Progenitor cell of endocrine pancreas (in vitro differentiated cells): ENCODE data around the gene TM7SF3. TPM values are rescaled to one million over a fixed set of nuclear protein-coding genes. Genes with fewer than 3 reads are reported as not detected.

Experiments used
- DNase-seq: peaks from one replicate; pipeline ENCODE4 v3.0.0; 2021; ENCODE audit warnings: low spot score; ENCODE audit not compliant: unreplicated experiment
- H3K27ac Mint-ChIP-seq: 2 replicates; pipeline ENCODE4 v1.8.0; 2021; ENCODE audit warnings: mild to moderate bottlenecking, moderate library complexity, mixed read lengths
- H3K27me3 Mint-ChIP-seq: 2 replicates; pipeline ENCODE4 v1.8.0; 2021; ENCODE audit warnings: mixed read lengths
- H3K36me3 Mint-ChIP-seq: 2 replicates; pipeline ENCODE4 v1.8.0; 2022; ENCODE audit warnings: mixed read lengths; ENCODE audit not compliant: insufficient read depth
- H3K4me1 Mint-ChIP-seq: 2 replicates; pipeline ENCODE4 v1.8.0; 2021; ENCODE audit warnings: low read depth, mixed read lengths
- H3K4me3 Mint-ChIP-seq: 2 replicates; pipeline ENCODE4 v1.8.0; 2021; ENCODE audit warnings: low read depth, mild to moderate bottlenecking, moderate library complexity, mixed read lengths
- H3K9me3 Mint-ChIP-seq: 2 replicates; pipeline ENCODE4 v1.8.0; 2021; ENCODE audit warnings: low read depth, mixed read lengths
- CTCF ChIP-seq: fragments of 200-600 bp; sonication (generic); IDR thresholded peaks from one replicate; pipeline ENCODE4 v1.5.0; 2021; ENCODE audit warnings: antibody characterized with exemption, mild to moderate bottlenecking; ENCODE audit not compliant: unreplicated experiment
- total RNA-seq: library from RNA; stranded (reverse); gene quantifications from 2 replicates; pipeline ENCODE4 v1.2.1, GENCODE V29; 2021

TM7SF3 gene
- total RNA-seq, 1 donor from 2014 or later = 81.0 TPM

GRCh38 chr12:26978801-26979200 lies 35.4 kb downstream of the TM7SF3 start:
- no peak overlapping the region for H3K4me3 Mint-ChIP-seq
- no peak overlapping the region for H3K27ac Mint-ChIP-seq
- no peaks in the 10 kb centered on the region for H3K9me3 Mint-ChIP-seq
- H3K4me1 Mint-ChIP-seq = no peaks in the 10 kb centered on the region
- H3K36me3 Mint-ChIP-seq = peaks cover 21% of the 10 kb centered on the region
- no peak for DNase-seq
- no peaks in the 10 kb centered on the region for H3K27me3 Mint-ChIP-seq
- TF ChIP-seq CTCF = no peak

DNA sequence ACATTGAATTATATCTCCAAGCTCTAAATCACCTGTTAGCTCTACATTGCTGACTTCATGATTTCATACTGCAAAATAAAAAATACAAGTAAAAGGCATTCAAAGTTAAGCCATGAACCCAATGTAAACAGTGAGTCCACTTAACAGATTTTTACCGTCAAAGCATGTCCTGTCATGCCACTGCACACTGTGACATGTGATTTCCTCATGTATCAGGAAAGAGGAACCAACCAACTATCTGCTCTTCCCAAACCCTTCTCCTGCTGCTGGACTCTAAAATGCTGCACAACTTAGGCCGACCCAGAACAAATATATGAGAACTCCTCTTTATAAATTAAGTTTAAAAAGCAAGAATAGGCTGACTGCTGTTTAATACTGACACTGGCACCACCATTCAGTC lies 37.5 kb downstream of the TM7SF3 start:
- DNase-seq = no peak
- H3K4me1 Mint-ChIP-seq = no peaks in the 10 kb centered on the region
- H3K27me3 Mint-ChIP-seq = no peaks in the 10 kb centered on the region
- peaks cover 19% of the 10 kb centered on the region for H3K36me3 Mint-ChIP-seq
- no peak overlapping the region for H3K27ac Mint-ChIP-seq
- TF ChIP-seq CTCF = no peak
- no peak overlapping the region for H3K4me3 Mint-ChIP-seq
- H3K9me3 Mint-ChIP-seq = no peaks in the 10 kb centered on the region

DNA sequence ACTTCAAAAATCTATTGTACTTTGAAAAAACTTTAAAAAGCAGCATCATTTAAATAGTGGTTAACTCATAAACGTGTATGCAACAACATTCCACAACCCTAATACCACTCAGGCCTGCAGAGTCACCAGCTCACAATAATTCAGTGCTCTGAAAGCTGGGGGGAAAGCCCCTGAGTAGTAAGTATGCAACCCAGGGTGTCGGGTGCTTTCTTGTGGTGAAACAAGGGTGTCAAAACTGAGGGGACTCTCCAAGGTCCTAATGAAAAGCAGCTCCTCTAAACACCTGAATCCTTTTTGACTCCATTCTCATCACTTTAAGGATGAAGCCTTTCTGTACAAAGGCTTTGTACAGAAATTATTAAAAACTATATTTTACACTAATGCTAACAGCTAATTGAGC lies 42.2 kb downstream of the TM7SF3 start:
- Mint-ChIP-seq H3K27me3 (no peaks in the 10 kb centered on the region), H3K27ac (no peak overlapping the region), H3K4me3 (no peak overlapping the region), H3K36me3 (peaks cover 24% of the 10 kb centered on the region), H3K9me3 (no peaks in the 10 kb centered on the region), H3K4me1 (no peaks in the 10 kb centered on the region)
- no peak for DNase-seq
- TF ChIP-seq CTCF = no peak

DNA sequence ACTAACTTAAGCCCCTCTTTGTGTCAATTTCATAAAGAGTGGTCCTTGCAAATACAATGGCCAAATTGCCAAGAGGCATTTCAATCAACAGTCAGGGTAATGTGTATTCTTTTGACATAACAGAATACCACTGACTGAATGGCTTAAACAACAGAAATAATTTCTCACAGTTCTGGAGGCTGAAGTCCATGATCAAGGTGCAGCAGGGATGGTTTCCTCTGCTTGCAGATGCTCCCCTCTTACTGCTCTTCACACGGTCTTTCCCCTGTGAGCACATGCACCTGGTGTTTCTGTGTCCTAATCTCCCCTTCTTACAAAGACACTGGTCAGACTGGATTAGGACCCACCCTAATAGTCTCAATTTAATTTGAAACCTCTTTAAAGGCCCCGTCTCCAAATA lies 44.0 kb downstream of the TM7SF3 start:
- H3K27ac Mint-ChIP-seq = no peak overlapping the region
- TF ChIP-seq CTCF = no peak
- peaks cover 23% of the 10 kb centered on the region for H3K36me3 Mint-ChIP-seq
- no peaks in the 10 kb centered on the region for H3K9me3 Mint-ChIP-seq
- H3K27me3 Mint-ChIP-seq = no peaks in the 10 kb centered on the region
- H3K4me3 Mint-ChIP-seq = no peak overlapping the region
- no peaks in the 10 kb centered on the region for H3K4me1 Mint-ChIP-seq
- no peak for DNase-seq

DNA sequence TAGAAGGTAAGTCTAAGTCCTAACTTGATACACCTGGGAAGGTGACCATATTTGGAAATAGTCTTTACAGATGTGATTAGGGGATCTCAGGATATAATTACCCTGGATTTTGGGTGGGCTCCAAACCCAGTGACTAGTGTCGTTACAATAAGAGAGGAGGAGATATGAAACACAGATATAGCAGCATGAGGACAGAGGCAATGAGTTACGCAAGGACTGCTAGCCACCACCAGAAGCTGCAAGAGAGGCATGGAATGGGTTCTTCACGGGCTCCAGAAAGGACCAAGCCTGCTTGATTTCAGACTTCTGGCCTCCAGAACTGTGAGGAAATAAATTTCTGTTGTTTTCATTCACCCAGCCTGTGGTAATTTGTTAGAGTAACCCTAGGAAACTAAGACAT lies 47.3 kb downstream of the TM7SF3 start:
- no peaks in the 10 kb centered on the region for H3K27me3 Mint-ChIP-seq
- no peak for DNase-seq
- no peak for TF ChIP-seq CTCF
- H3K4me3 Mint-ChIP-seq = no peak overlapping the region
- H3K9me3 Mint-ChIP-seq = no peaks in the 10 kb centered on the region
- H3K27ac Mint-ChIP-seq = no peak overlapping the region
- no peaks in the 10 kb centered on the region for H3K4me1 Mint-ChIP-seq
- peaks cover 24% of the 10 kb centered on the region for H3K36me3 Mint-ChIP-seq
